Fibroblast of lung (primary cell): ENCODE measurements around the gene GON4L. TPM values are rescaled to one million over a fixed set of nuclear protein-coding genes. Genes with fewer than 3 reads are reported as not detected.

Experiments used
- DNase-seq, 2 donors: peaks; one replicate each; pipeline versions ENCODE4 v3.0.0 to v3.0.0-alpha.2; 2010; ENCODE audit warnings: low read depth in 2 of 2
- H2AFZ ChIP-seq: 2 replicates; pipeline ENCODE4 v1.5.1; 2012; ENCODE audit warnings: low read length, control low read depth, inconsistent platforms
- H3K27ac ChIP-seq: 2 replicates; pipeline ENCODE4 v1.5.1; 2011; ENCODE audit warnings: low read length, control low read depth; ENCODE audit not compliant: insufficient read depth
- H3K27me3 ChIP-seq: 2 replicates; pipeline ENCODE4 v1.5.1; 2011; ENCODE audit warnings: mild to moderate bottlenecking, low read length; ENCODE audit not compliant: control insufficient read depth, insufficient read depth
- H3K36me3 ChIP-seq: 2 replicates; pipeline ENCODE4 v1.5.1; 2011; ENCODE audit warnings: low read length; ENCODE audit not compliant: control insufficient read depth, insufficient read depth
- H3K4me1 ChIP-seq: 2 replicates; pipeline ENCODE4 v1.5.1; 2011; ENCODE audit warnings: low read length; ENCODE audit not compliant: control insufficient read depth, insufficient read depth; ENCODE audit errors: extremely low read depth
- H3K4me2 ChIP-seq: 2 replicates; pipeline ENCODE4 v1.5.1; 2011; ENCODE audit warnings: low read length, control low read depth; ENCODE audit not compliant: insufficient read depth; ENCODE audit errors: extremely low read depth
- H3K4me3 ChIP-seq, 4 experiments: fragments of 200-600 bp in 1 of 4; sonication (generic) in 1 of 4; replicated peaks in 1 of 4; 2 replicates each; pipeline ENCODE4 v1.5.1; 2011 to 2016; ENCODE audit warnings: low read length in 4 of 4, low read depth in 3 of 4, mild to moderate bottlenecking in 3 of 4, control low read depth in 2 of 4, inconsistent platforms in 1 of 4, mixed read lengths in 1 of 4; ENCODE audit not compliant: insufficient read depth in 1 of 4; ENCODE audit errors: control extremely low read depth in 1 of 4
- H3K79me2 ChIP-seq: 2 replicates; pipeline ENCODE4 v1.5.1; 2012; ENCODE audit warnings: mild to moderate bottlenecking, low read length, inconsistent platforms; ENCODE audit not compliant: control insufficient read depth, insufficient read depth
- H3K9ac ChIP-seq: 2 replicates; pipeline ENCODE4 v1.5.1; 2011; ENCODE audit warnings: mild to moderate bottlenecking, low read length, control low read depth; ENCODE audit not compliant: insufficient read depth
- H3K9me3 ChIP-seq: 2 replicates; pipeline ENCODE4 v1.5.1; 2012; ENCODE audit warnings: low read depth, low read length; ENCODE audit not compliant: control insufficient read depth, insufficient read depth
- H4K20me1 ChIP-seq: 2 replicates; pipeline ENCODE4 v1.5.1; 2011; ENCODE audit warnings: low read length; ENCODE audit not compliant: control insufficient read depth, insufficient read depth; ENCODE audit errors: extremely low read depth
- EZH2 ChIP-seq: IDR thresholded peaks from 2 replicates; pipeline ENCODE4 v1.5.1; 2012; ENCODE audit warnings: low read length, control low read depth, mild to moderate bottlenecking; ENCODE audit errors: missing control alignments
- polyA plus RNA-seq, 2 donors: library from polyadenylated mRNA; depleted of rRNA in 1 of 2; stranded (reverse) in 1 of 2; unstranded in 1 of 2; fragments of >200 nt; gene quantifications; 2 replicates each; pipeline ENCODE4 v1.2.1, GENCODE V29; 2011 to 2012; ENCODE audit warnings: missing spikeins in 1 of 2
- total RNA-seq: library from RNA; depleted of rRNA; stranded (reverse); fragments of >200 nt; gene quantifications from 2 replicates; pipeline ENCODE4 v1.2.1, GENCODE V29; 2014
- TF ChIP-seq, protein P1 (sequence below), 2 donors: IDR thresholded peaks in 1 of 2; conservative IDR thresholded peaks in 1 of 2; 1 replicate in 1 of 2; 2 replicates in 1 of 2; pipeline ENCODE4 v1.5.1; 2011 to 2012; ENCODE audit warnings: low read length in 2 of 2, control low read depth in 1 of 2, inconsistent platforms in 1 of 2, low read depth in 1 of 2, mild to moderate bottlenecking in 1 of 2

The GON4L gene
- total and polyA plus RNA-seq, 2 donors (not counting 1 experiment from before 2014, with no cell fraction given): 20.2 to 30.9 TPM

DNA sequence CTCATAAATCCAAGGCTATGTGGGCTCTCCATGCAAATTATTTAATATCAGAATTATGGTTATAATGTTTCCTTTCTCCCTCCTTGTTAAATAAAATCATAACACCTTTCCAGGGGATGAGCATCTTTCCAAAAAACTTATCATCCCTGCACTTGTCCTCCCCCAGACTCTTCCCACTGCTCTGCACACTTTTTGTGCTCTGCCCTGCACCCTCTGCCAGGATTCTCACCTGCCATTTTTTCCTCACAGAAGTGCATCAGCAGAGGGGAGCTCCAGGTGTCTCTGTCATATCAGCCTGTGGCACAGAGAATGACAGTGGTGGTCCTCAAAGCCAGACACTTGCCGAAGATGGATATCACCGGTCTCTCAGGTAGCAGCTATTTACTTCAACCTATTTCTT is 23.2 kb upstream of the GON4L start:
- Histone ChIP-seq H3K4me2 (no peak overlapping the region), H3K27me3 (no peaks in the 10 kb centered on the region), H3K9ac (no peak overlapping the region), H3K27ac (no peak overlapping the region), H3K36me3 (no peaks in the 10 kb centered on the region), H3K9me3 (no peaks in the 10 kb centered on the region), H3K79me2 (no peaks in the 10 kb centered on the region), H3K4me3 (no peak overlapping the region), H4K20me1 (no peaks in the 10 kb centered on the region), H3K4me1 (peaks cover 5% of the 10 kb centered on the region), H2AFZ (no peak overlapping the region)
- DNase-seq: no peak
- TF ChIP-seq EZH2: no peak
- TF ChIP-seq, protein P1, sequence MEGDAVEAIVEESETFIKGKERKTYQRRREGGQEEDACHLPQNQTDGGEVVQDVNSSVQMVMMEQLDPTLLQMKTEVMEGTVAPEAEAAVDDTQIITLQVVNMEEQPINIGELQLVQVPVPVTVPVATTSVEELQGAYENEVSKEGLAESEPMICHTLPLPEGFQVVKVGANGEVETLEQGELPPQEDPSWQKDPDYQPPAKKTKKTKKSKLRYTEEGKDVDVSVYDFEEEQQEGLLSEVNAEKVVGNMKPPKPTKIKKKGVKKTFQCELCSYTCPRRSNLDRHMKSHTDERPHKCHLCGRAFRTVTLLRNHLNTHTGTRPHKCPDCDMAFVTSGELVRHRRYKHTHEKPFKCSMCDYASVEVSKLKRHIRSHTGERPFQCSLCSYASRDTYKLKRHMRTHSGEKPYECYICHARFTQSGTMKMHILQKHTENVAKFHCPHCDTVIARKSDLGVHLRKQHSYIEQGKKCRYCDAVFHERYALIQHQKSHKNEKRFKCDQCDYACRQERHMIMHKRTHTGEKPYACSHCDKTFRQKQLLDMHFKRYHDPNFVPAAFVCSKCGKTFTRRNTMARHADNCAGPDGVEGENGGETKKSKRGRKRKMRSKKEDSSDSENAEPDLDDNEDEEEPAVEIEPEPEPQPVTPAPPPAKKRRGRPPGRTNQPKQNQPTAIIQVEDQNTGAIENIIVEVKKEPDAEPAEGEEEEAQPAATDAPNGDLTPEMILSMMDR (conservative IDR thresholded peaks at IDR 0.05 in 1 of 2, IDR thresholded peaks at IDR 0.05 in 1 of 2; ENCODE audit: low read depth in 1 of 2, low read length in 2 of 2): no peak

DNA sequence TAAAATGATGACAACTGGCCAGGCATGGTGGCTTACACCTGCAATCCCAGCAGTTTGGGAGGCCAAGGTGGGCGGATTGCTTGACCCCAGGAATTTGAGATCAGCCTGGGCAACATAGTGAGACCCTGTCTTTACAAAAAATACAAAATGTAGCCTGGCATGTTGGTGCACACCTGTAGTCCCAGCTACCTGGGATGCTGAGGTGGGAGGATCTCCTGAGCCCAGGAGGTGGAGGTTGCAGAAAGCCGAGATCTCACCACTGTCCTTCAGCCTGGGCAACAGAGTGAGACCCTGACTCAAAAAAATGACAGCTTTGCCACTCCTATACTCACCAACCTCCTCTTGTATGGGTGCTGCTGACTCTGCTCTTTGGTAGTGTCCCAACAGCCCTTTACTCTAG is 20.9 kb upstream of the GON4L start:
- no peak for TF ChIP-seq EZH2
- TF ChIP-seq, protein P1 (conservative IDR thresholded peaks at IDR 0.05 in 1 of 2, IDR thresholded peaks at IDR 0.05 in 1 of 2; ENCODE audit: low read depth in 1 of 2, low read length in 2 of 2): no peak
- Histone ChIP-seq H3K4me2 (no peak overlapping the region), H3K4me1 (no peaks in the 10 kb centered on the region), H4K20me1 (no peaks in the 10 kb centered on the region), H3K9ac (no peak overlapping the region), H3K36me3 (no peaks in the 10 kb centered on the region), H3K9me3 (no peaks in the 10 kb centered on the region), H3K27me3 (no peaks in the 10 kb centered on the region), H3K79me2 (no peaks in the 10 kb centered on the region), H2AFZ (no peak overlapping the region), H3K4me3 (no peak overlapping the region), H3K27ac (no peak overlapping the region)
- no peak for DNase-seq

DNA sequence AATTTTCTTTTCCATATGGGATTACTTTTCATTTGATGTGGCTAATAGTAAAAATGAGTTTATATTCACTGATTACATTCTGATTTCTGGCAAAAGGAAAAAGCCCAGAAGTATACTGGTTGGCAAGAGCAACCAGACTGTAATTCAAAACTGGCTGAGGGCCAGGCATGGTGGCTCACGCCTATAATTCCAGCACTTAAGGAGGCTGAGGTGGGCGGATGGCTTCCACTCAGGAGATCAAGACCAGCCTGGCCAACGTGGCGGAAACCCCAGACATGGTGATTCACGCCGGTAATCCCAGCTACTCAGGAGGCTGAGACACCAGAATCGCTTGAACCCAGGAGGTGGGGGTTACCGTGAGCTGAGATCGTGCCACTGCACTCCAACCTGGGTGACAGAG is 16.8 kb upstream of the GON4L start:
- DNase-seq: peak; percentile 44 to 81
- Histone ChIP-seq H3K4me2 (no peak overlapping the region), H3K4me1 (peaks cover 3% of the 10 kb centered on the region), H3K9me3 (no peaks in the 10 kb centered on the region), H4K20me1 (no peaks in the 10 kb centered on the region), H3K9ac (no peak overlapping the region), H3K27ac (no peak overlapping the region), H3K79me2 (no peaks in the 10 kb centered on the region), H3K36me3 (no peaks in the 10 kb centered on the region), H3K4me3 (no peak overlapping the region), H2AFZ (no peak overlapping the region), H3K27me3 (no peaks in the 10 kb centered on the region)
- no peak for TF ChIP-seq EZH2
- TF ChIP-seq, protein P1 (conservative IDR thresholded peaks at IDR 0.05 in 1 of 2, IDR thresholded peaks at IDR 0.05 in 1 of 2; ENCODE audit: low read depth in 1 of 2, low read length in 2 of 2): no peak
